CD14-positive monocyte (primary cell): ENCODE results near the gene KCNIP2. TPM values are rescaled to one million over a fixed set of nuclear protein-coding genes. Genes with fewer than 3 reads are reported as not detected.
A peak's percentile ranks its signal among the peaks of the same experiment; 100 is the strongest.

Experiments used
- DNase-seq, 3 donors: peaks; one replicate each; pipeline ENCODE4 v3.0.0-alpha.2; 2011 to 2022
- H2AFZ ChIP-seq: 2 replicates; pipeline ENCODE4 v1.6.0; 2012; ENCODE audit warnings: mild to moderate bottlenecking, low read depth, low read length, inconsistent platforms; ENCODE audit not compliant: insufficient read depth, poor library complexity, severe bottlenecking
- H3K27ac ChIP-seq, 2 donors: 1 replicate in 1 of 2; 2 replicates in 1 of 2; pipeline ENCODE4 v1.5.1; 2012 to 2013; ENCODE audit warnings: low read length in 2 of 2, control low read depth in 1 of 2, inconsistent platforms in 1 of 2, low read depth in 1 of 2, mild to moderate bottlenecking in 1 of 2
- H3K27me3 ChIP-seq, 2 donors: one replicate each; pipeline versions ENCODE4 v1.6.0 to v1.6.1; 2011 to 2013; ENCODE audit warnings: low read length in 2 of 2; ENCODE audit not compliant: control insufficient read depth in 2 of 2, insufficient read depth in 2 of 2
- H3K36me3 ChIP-seq, 2 donors: replicated peaks in 1 of 2; 1 replicate in 1 of 2; 2 replicates in 1 of 2; pipeline versions ENCODE4 v1.5.1 to v1.6.1; 2012 to 2013; ENCODE audit warnings: low read length in 2 of 2, control low read depth in 1 of 2, inconsistent platforms in 1 of 2, mild to moderate bottlenecking in 1 of 2; ENCODE audit not compliant: insufficient read depth in 2 of 2, control insufficient read depth in 1 of 2
- H3K4me1 ChIP-seq, 2 donors: 1 replicate in 1 of 2; 2 replicates in 1 of 2; pipeline versions ENCODE4 v1.5.1 to v1.6.1; 2012 to 2013; ENCODE audit warnings: low read length in 2 of 2, control low read depth in 1 of 2, inconsistent platforms in 1 of 2, mild to moderate bottlenecking in 1 of 2, moderate library complexity in 1 of 2; ENCODE audit not compliant: insufficient read depth in 2 of 2, control insufficient read depth in 1 of 2
- H3K4me2 ChIP-seq: replicated peaks from 2 replicates; pipeline ENCODE3; 2012; ENCODE audit warnings: low read length, moderate library complexity, mild to moderate bottlenecking; ENCODE audit not compliant: poor library complexity, severe bottlenecking; ENCODE audit errors: extremely low read depth
- H3K4me3 ChIP-seq, 3 experiments: fragments of 200-600 bp in 1 of 3; sonication (generic) in 1 of 3; replicated peaks in 1 of 3; 1 replicate in 2 of 3; 2 replicates in 1 of 3; pipeline ENCODE4 v1.5.1; 2011 to 2013; ENCODE audit warnings: low read length in 3 of 3, mild to moderate bottlenecking in 3 of 3, control low read depth in 2 of 3, low read depth in 2 of 3, inconsistent platforms in 1 of 3, moderate library complexity in 1 of 3
- H3K79me2 ChIP-seq: 2 replicates; pipeline ENCODE4 v1.6.0; 2012; ENCODE audit warnings: mild to moderate bottlenecking, control low read depth, inconsistent platforms, low read length, moderate library complexity; ENCODE audit not compliant: insufficient read depth
- H3K9ac ChIP-seq: 2 replicates; pipeline ENCODE4 v1.6.0; 2017; ENCODE audit warnings: low read length, mild to moderate bottlenecking; ENCODE audit not compliant: insufficient read depth, poor library complexity, severe bottlenecking
- H3K9me3 ChIP-seq, 2 donors: replicated peaks in 1 of 2; 1 replicate in 1 of 2; 2 replicates in 1 of 2; pipeline versions ENCODE4 v1.5.1 to v1.6.1; 2012 to 2013; ENCODE audit warnings: low read length in 2 of 2, control low read depth in 1 of 2; ENCODE audit not compliant: control insufficient read depth in 1 of 2, insufficient read depth in 1 of 2
- H4K20me1 ChIP-seq: 2 replicates; pipeline ENCODE4 v1.6.0; 2012; ENCODE audit warnings: mild to moderate bottlenecking, low read length, control low read depth, moderate library complexity; ENCODE audit not compliant: insufficient read depth
- H3K27ac Mint-ChIP-seq, 7 donors: one replicate each; pipeline ENCODE4 v1.8.0; 2020; ENCODE audit warnings: mild to moderate bottlenecking in 7 of 7, mixed read lengths in 7 of 7, moderate library complexity in 6 of 7, inconsistent platforms in 2 of 7
- H3K27me3 Mint-ChIP-seq, 3 donors: one replicate each; pipeline ENCODE4 v1.8.0; 2021 to 2022; ENCODE audit warnings: low read depth in 3 of 3, mild to moderate bottlenecking in 3 of 3, mixed read lengths in 3 of 3, moderate library complexity in 3 of 3, inconsistent platforms in 1 of 3
- H3K36me3 Mint-ChIP-seq, 2 donors: one replicate each; pipeline ENCODE4 v1.8.0; 2020; ENCODE audit warnings: mixed read lengths in 2 of 2, inconsistent platforms in 1 of 2, mild to moderate bottlenecking in 1 of 2
- H3K4me1 Mint-ChIP-seq: one replicate; pipeline ENCODE4 v1.8.0; 2020; ENCODE audit warnings: mild to moderate bottlenecking, mixed read lengths
- H3K4me3 Mint-ChIP-seq, 2 donors: one replicate each; pipeline ENCODE4 v1.8.0; 2020; ENCODE audit warnings: mild to moderate bottlenecking in 2 of 2, mixed read lengths in 2 of 2, moderate library complexity in 1 of 2
- H3K9me3 Mint-ChIP-seq, 7 donors: one replicate each; pipeline ENCODE4 v1.8.0; 2020 to 2022; ENCODE audit warnings: mixed read lengths in 7 of 7, mild to moderate bottlenecking in 6 of 7, moderate library complexity in 6 of 7, inconsistent platforms in 2 of 7
- CTCF ChIP-seq: fragments of 200-600 bp; IDR thresholded peaks from one replicate; pipeline ENCODE4 v1.8.0; 2022; ENCODE audit warnings: antibody characterized with exemption, mild to moderate bottlenecking
- WGBS: methylation state at CpG from one replicate; pipeline ENCODE4 v1.1.5; 2013; ENCODE audit warnings: missing lambda C conversion rate; ENCODE audit not compliant: insufficient coverage; 5-methylcytosine and 5-hydroxymethylcytosine counted together
- intact Hi-C, 2 donors: fragments of 100-400 bp; cut with micrococcal nuclease; formaldehyde crosslinking; loops; one replicate each; pipeline versions ENCODE4 v1.15.0 to v1.15.1; 2023
- polyA plus RNA-seq, 3 donors: library from polyadenylated mRNA; depleted of rRNA in 1 of 3; unstranded in 2 of 3; stranded (reverse) in 1 of 3; fragments of 300-500 nt in 2 of 3; fragments of >200 nt in 1 of 3; fragmentation: Illumina TruSeq in 2 of 3; gene quantifications; 1 replicate in 2 of 3; 2 replicates in 1 of 3; pipeline ENCODE4 v1.2.3, GENCODE V29; 2012 to 2021

Gene KCNIP2
- polyA plus RNA-seq, 3 donors: 0.48 to 2.1 TPM; not detected in 1

GRCh38 chr10:101879456-101880231 lies 36.0 kb upstream of the KCNIP2 start:
- no peak overlapping the region for H2AFZ ChIP-seq
- H3K27ac ChIP-seq: no peak overlapping the region
- peaks cover 1% of the 10 kb centered on the region for H3K4me1 Mint-ChIP-seq
- H3K4me3 ChIP-seq: no peak overlapping the region
- peaks cover 0 to 1% (median 0%) of the 10 kb centered on the region in 3 donors for H3K27me3 Mint-ChIP-seq
- peaks cover 73% of the 10 kb centered on the region for H4K20me1 ChIP-seq
- no peak overlapping the region for H3K4me3 Mint-ChIP-seq
- no peak overlapping the region for H3K4me2 ChIP-seq
- H3K4me1 ChIP-seq: no peaks in the 10 kb centered on the region
- no peak overlapping the region for H3K9ac ChIP-seq
- no peaks in the 10 kb centered on the region for H3K9me3 Mint-ChIP-seq
- TF ChIP-seq CTCF: no peak
- no peaks in the 10 kb centered on the region for H3K27me3 ChIP-seq
- intact Hi-C loops: no loop called here
- peaks cover 43 to 66% of the 10 kb centered on the region in 2 donors for H3K36me3 Mint-ChIP-seq
- H3K79me2 ChIP-seq: no peaks in the 10 kb centered on the region
- peaks cover 13 to 76% of the 10 kb centered on the region in 2 donors for H3K36me3 ChIP-seq
- no peaks in the 10 kb centered on the region for H3K9me3 ChIP-seq
- no peak for DNase-seq
- no peak overlapping the region for H3K27ac Mint-ChIP-seq
- WGBS: 94% methylated on average over 10 of the region's 13 CpGs

- Histone ChIP-seq H3K4me3 (no peak overlapping the region), H3K9ac (no peak overlapping the region), H3K27ac (no peak overlapping the region), H3K27me3 (no peaks in the 10 kb centered on the region), H3K9me3 (no peaks in the 10 kb centered on the region), H3K79me2 (no peaks in the 10 kb centered on the region), H2AFZ (no peak overlapping the region), H3K4me2 (no peak overlapping the region), H4K20me1 (peaks cover 73% of the 10 kb centered on the region), H3K4me1 (no peaks in the 10 kb centered on the region), H3K36me3 (peaks cover 17 to 73% of the 10 kb centered on the region in 2 donors)
- no peak overlapping the region for H3K4me3 Mint-ChIP-seq
- DNase-seq: no peak
- peaks cover 1% of the 10 kb centered on the region for H3K4me1 Mint-ChIP-seq
- peak overlapping the region in 1 of 7 donors; percentile 60 for H3K27ac Mint-ChIP-seq
- H3K36me3 Mint-ChIP-seq: peaks cover 44 to 64% of the 10 kb centered on the region in 2 donors
- TF ChIP-seq CTCF: no peak
- WGBS: 90% methylated on average over 3 of the region's 3 CpGs
- intact Hi-C loops: no loop called here
- peaks cover 0 to 1% (median 0%) of the 10 kb centered on the region in 3 donors for H3K27me3 Mint-ChIP-seq
- H3K9me3 Mint-ChIP-seq: no peaks in the 10 kb centered on the region
Measured at GRCh38 chr10:101878869-101879268, 35.3 kb upstream of the KCNIP2 start.
